Activated CD8-positive, alpha-beta memory T cell treated with anti-CD3 and anti-CD28 coated beads, Interleukin-2, amount 10 ng/mL, durations not matched to agents 7 days and 5 days (primary cell): Measurements from ENCODE around the gene OLFML2A. TPM values are rescaled to one million over a fixed set of nuclear protein-coding genes. Genes with fewer than 3 reads are reported as not detected.

ENCODE experiments used
- ATAC-seq: fragments of 150-1000 bp; cut with Tn5 transposase; one replicate; pipeline ENCODE4 v1.10.0; 2021; ENCODE audit warnings: moderate library complexity
- CTCF ChIA-PET: fragments of 350-600 bp; sonication (Branson Sonifier 250); formaldehyde crosslinking; loops from one replicate; lab custom pipeline; 2021; ENCODE audit warnings: antibody characterized with exemption; lab: Charles Lee
- DNase-seq: peaks from one replicate; pipeline ENCODE4 v3.0.0-alpha.2; 2020
- H3K27ac Mint-ChIP-seq: one replicate; pipeline ENCODE4 v1.8.0; 2021; ENCODE audit warnings: mild to moderate bottlenecking, mixed read lengths
- H3K27me3 Mint-ChIP-seq: one replicate; pipeline ENCODE4 v1.8.0; 2021; ENCODE audit warnings: mixed read lengths
- H3K36me3 Mint-ChIP-seq: one replicate; pipeline ENCODE4 v1.8.0; 2021; ENCODE audit warnings: mild to moderate bottlenecking, mixed read lengths
- H3K4me1 Mint-ChIP-seq: one replicate; pipeline ENCODE4 v1.8.0; 2021; ENCODE audit warnings: mixed read lengths
- H3K4me3 Mint-ChIP-seq: one replicate; pipeline ENCODE4 v1.8.0; 2021; ENCODE audit warnings: mild to moderate bottlenecking, moderate library complexity, mixed read lengths
- H3K9me3 Mint-ChIP-seq: one replicate; pipeline ENCODE4 v1.8.0; 2022; ENCODE audit warnings: low read depth, mixed read lengths
- total RNA-seq, 2 experiments: library from RNA; stranded (reverse); gene quantifications; one replicate each; pipeline ENCODE4 v1.2.3, GENCODE V29; 2021

OLFML2A gene
- total RNA-seq, 2 experiments from 2014 or later = not detected

- no peaks in the 10 kb centered on the region for H3K9me3 Mint-ChIP-seq
- no peak overlapping the region for H3K4me3 Mint-ChIP-seq
- no peaks in the 10 kb centered on the region for H3K36me3 Mint-ChIP-seq
- ATAC-seq (no peak), DNase-seq (no peak)
- H3K27me3 Mint-ChIP-seq = no peaks in the 10 kb centered on the region
- CTCF ChIA-PET = no interaction called here
- H3K4me1 Mint-ChIP-seq = no peaks in the 10 kb centered on the region
- no peak overlapping the region for H3K27ac Mint-ChIP-seq
Measured at GRCh38 chr9:124810663-124811355, 33.9 kb downstream of the OLFML2A start.

GRCh38 chr9:124812441-124812876 lies 35.5 kb downstream of the OLFML2A start:
- H3K27ac Mint-ChIP-seq = no peak overlapping the region
- CTCF ChIA-PET = interaction anchor here (1.2 kb wide), 1 partner anchor 34 kb away, joined by 3 read pairs; no protein-coding TSS in a partner anchor
- ATAC-seq (no peak), DNase-seq (no peak)
- peaks cover 6% of the 10 kb centered on the region for H3K27me3 Mint-ChIP-seq
- no peaks in the 10 kb centered on the region for H3K9me3 Mint-ChIP-seq
- no peak overlapping the region for H3K4me3 Mint-ChIP-seq
- no peaks in the 10 kb centered on the region for H3K36me3 Mint-ChIP-seq
- H3K4me1 Mint-ChIP-seq = peaks cover 5% of the 10 kb centered on the region

- DNase-seq (no peak), ATAC-seq (no peak)
- Mint-ChIP-seq H3K4me1 (peaks cover 6% of the 10 kb centered on the region), H3K27me3 (peaks cover 7% of the 10 kb centered on the region), H3K4me3 (no peak overlapping the region), H3K27ac (no peak overlapping the region), H3K9me3 (no peaks in the 10 kb centered on the region), H3K36me3 (no peaks in the 10 kb centered on the region)
- CTCF ChIA-PET = interaction anchor here (1.2 kb wide), 1 partner anchor 34 kb away, joined by 3 read pairs; no protein-coding TSS in a partner anchor
Measured at GRCh38 chr9:124813041-124813440, 36.1 kb downstream of the OLFML2A start.

GRCh38 chr9:124813501-124814163 lies 36.7 kb downstream of the OLFML2A start:
- Mint-ChIP-seq H3K27me3 (peaks cover 8% of the 10 kb centered on the region), H3K27ac (no peak overlapping the region), H3K4me3 (no peak overlapping the region), H3K9me3 (no peaks in the 10 kb centered on the region), H3K36me3 (no peaks in the 10 kb centered on the region), H3K4me1 (peaks cover 12% of the 10 kb centered on the region)
- ATAC-seq (no peak), DNase-seq (no peak)
- CTCF ChIA-PET = interaction anchor here (0.9 to 1.4 kb wide), 3 partner anchors 13 to 42 kb away, joined by 3 to 6 read pairs (median 3); partner anchors contain the start of genes NR6A1 and WDR38

- Mint-ChIP-seq H3K4me3 (no peak overlapping the region), H3K36me3 (no peaks in the 10 kb centered on the region), H3K9me3 (no peaks in the 10 kb centered on the region), H3K4me1 (peaks cover 16% of the 10 kb centered on the region), H3K27ac (no peak overlapping the region), H3K27me3 (peaks cover 8% of the 10 kb centered on the region)
- no peak for ATAC-seq
- no peak for DNase-seq
- CTCF ChIA-PET = interaction anchor here (0.9 to 1.4 kb wide), 3 partner anchors 13 to 43 kb away, joined by 3 to 6 read pairs (median 3); partner anchors contain the start of genes NR6A1 and WDR38
Measured at GRCh38 chr9:124814164-124814535, 37.2 kb downstream of the OLFML2A start.

GRCh38 chr9:124815601-124816000 lies 38.7 kb downstream of the OLFML2A start:
- H3K4me1 Mint-ChIP-seq = peaks cover 18% of the 10 kb centered on the region
- no peak for ATAC-seq
- no peaks in the 10 kb centered on the region for H3K9me3 Mint-ChIP-seq
- no peaks in the 10 kb centered on the region for H3K36me3 Mint-ChIP-seq
- no peak overlapping the region for H3K4me3 Mint-ChIP-seq
- CTCF ChIA-PET = no interaction called here
- H3K27me3 Mint-ChIP-seq = peaks cover 10% of the 10 kb centered on the region
- H3K27ac Mint-ChIP-seq = no peak overlapping the region
- DNase-seq = no peak

- H3K36me3 Mint-ChIP-seq = no peaks in the 10 kb centered on the region
- H3K27ac Mint-ChIP-seq = no peak overlapping the region
- no peak overlapping the region for H3K4me3 Mint-ChIP-seq
- H3K4me1 Mint-ChIP-seq = peaks cover 18% of the 10 kb centered on the region
- peak; percentile 70 for DNase-seq
- no peaks in the 10 kb centered on the region for H3K9me3 Mint-ChIP-seq
- CTCF ChIA-PET = interaction anchor here (1.7 to 2.4 kb wide), 2 partner anchors 35 to 47 kb away, joined by 9 to 11 read pairs; partner anchors contain the start of genes NR6A1 and WDR38
- ATAC-seq = peak; percentile 82
- peaks cover 17% of the 10 kb centered on the region for H3K27me3 Mint-ChIP-seq
Measured at GRCh38 chr9:124818431-124819281, 41.7 kb downstream of the OLFML2A start.

GRCh38 chr9:124820698-124821623 lies 44.0 kb downstream of the OLFML2A start:
- Mint-ChIP-seq H3K4me3 (no peak overlapping the region), H3K9me3 (no peaks in the 10 kb centered on the region), H3K36me3 (no peaks in the 10 kb centered on the region), H3K27me3 (peaks cover 20% of the 10 kb centered on the region), H3K27ac (no peak overlapping the region), H3K4me1 (peaks cover 18% of the 10 kb centered on the region)
- ATAC-seq (no peak), DNase-seq (no peak)
- CTCF ChIA-PET = no interaction called here

GRCh38 chr9:124828489-124829333 lies 51.8 kb downstream of the OLFML2A start:
- no peak for ATAC-seq
- Mint-ChIP-seq H3K4me3 (no peak overlapping the region), H3K27me3 (peaks cover 6% of the 10 kb centered on the region), H3K4me1 (no peaks in the 10 kb centered on the region), H3K36me3 (no peaks in the 10 kb centered on the region), H3K27ac (no peak overlapping the region), H3K9me3 (no peaks in the 10 kb centered on the region)
- no peak for DNase-seq
- CTCF ChIA-PET = interaction anchor here (1.7 kb wide), 1 partner anchor 24 kb away, joined by 6 read pairs; the partner anchor contains the start of gene WDR38

- Mint-ChIP-seq H3K9me3 (no peaks in the 10 kb centered on the region), H3K27ac (no peak overlapping the region), H3K4me3 (no peak overlapping the region), H3K36me3 (no peaks in the 10 kb centered on the region), H3K4me1 (no peaks in the 10 kb centered on the region), H3K27me3 (peaks cover 6% of the 10 kb centered on the region)
- no peak for DNase-seq
- no peak for ATAC-seq
- CTCF ChIA-PET = interaction anchor here (1.7 kb wide), 1 partner anchor 24 kb away, joined by 6 read pairs; the partner anchor contains the start of gene WDR38
Measured at GRCh38 chr9:124829334-124829669, 52.4 kb downstream of the OLFML2A start.

- no peak overlapping the region for H3K4me3 Mint-ChIP-seq
- H3K36me3 Mint-ChIP-seq = no peaks in the 10 kb centered on the region
- no peaks in the 10 kb centered on the region for H3K9me3 Mint-ChIP-seq
- no peak overlapping the region for H3K27ac Mint-ChIP-seq
- no peak for DNase-seq
- ATAC-seq = no peak
- no peaks in the 10 kb centered on the region for H3K4me1 Mint-ChIP-seq
- H3K27me3 Mint-ChIP-seq = peaks cover 5% of the 10 kb centered on the region
- CTCF ChIA-PET = no interaction called here
Measured at GRCh38 chr9:124830593-124830992, 53.7 kb downstream of the OLFML2A start.
